HL-60 (cell line): ENCODE results near the gene WASHC4.

ENCODE experiments used
- POLR2AphosphoS5 ChIP-seq: IDR thresholded peaks from 2 replicates; pipeline ENCODE4 v1.6.1; 2012; ENCODE audit warnings: low read depth
- REST ChIP-seq: IDR thresholded peaks from 2 replicates; pipeline ENCODE4 v1.6.1; 2012; ENCODE audit warnings: low read depth; ENCODE audit not compliant: insufficient replicate concordance
- SPI1 ChIP-seq: IDR thresholded peaks from 2 replicates; pipeline ENCODE4 v1.6.1; 2012; ENCODE audit warnings: low read depth, mild to moderate bottlenecking, borderline replicate concordance
- TF ChIP-seq, protein P1 (sequence below): IDR thresholded peaks from one replicate; pipeline ENCODE4 v1.5.1; 2011; ENCODE audit warnings: low read length, control low read depth, inconsistent platforms; ENCODE audit not compliant: insufficient read depth

- TF ChIP-seq, protein P1, sequence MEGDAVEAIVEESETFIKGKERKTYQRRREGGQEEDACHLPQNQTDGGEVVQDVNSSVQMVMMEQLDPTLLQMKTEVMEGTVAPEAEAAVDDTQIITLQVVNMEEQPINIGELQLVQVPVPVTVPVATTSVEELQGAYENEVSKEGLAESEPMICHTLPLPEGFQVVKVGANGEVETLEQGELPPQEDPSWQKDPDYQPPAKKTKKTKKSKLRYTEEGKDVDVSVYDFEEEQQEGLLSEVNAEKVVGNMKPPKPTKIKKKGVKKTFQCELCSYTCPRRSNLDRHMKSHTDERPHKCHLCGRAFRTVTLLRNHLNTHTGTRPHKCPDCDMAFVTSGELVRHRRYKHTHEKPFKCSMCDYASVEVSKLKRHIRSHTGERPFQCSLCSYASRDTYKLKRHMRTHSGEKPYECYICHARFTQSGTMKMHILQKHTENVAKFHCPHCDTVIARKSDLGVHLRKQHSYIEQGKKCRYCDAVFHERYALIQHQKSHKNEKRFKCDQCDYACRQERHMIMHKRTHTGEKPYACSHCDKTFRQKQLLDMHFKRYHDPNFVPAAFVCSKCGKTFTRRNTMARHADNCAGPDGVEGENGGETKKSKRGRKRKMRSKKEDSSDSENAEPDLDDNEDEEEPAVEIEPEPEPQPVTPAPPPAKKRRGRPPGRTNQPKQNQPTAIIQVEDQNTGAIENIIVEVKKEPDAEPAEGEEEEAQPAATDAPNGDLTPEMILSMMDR: no peak
- TF ChIP-seq POLR2AphosphoS5 (no peak), REST (no peak), SPI1 (no peak)
Measured at GRCh38 chr12:105113094-105113493, 5.6 kb downstream of the WASHC4 start.
